Esophagus squamous epithelium (tissue), 5 donors: ENCODE results near the gene LGR4. TPM values are rescaled to one million over a fixed set of nuclear protein-coding genes. Genes with fewer than 3 reads are reported as not detected.

Experiments
- DNase-seq: peaks from one replicate; lab custom pipeline; 2025; lab: John Stamatoyannopoulos, UW
- H3K27ac ChIP-seq, 4 donors: fragments of 200-600 bp; sonication (generic); one replicate each; pipeline ENCODE4 v1.5.1; 2016 to 2019; ENCODE audit warnings: mild to moderate bottlenecking in 1 of 4
- H3K27me3 ChIP-seq, 4 donors: fragments of 200-600 bp; sonication (generic); 1 replicate in 3 of 4; 2 replicates in 1 of 4; pipeline versions ENCODE4 v1.5.1 to v1.6.0; 2017 to 2021; ENCODE audit warnings: antibody characterized with exemption in 1 of 4
- H3K36me3 ChIP-seq, 3 donors: fragments of 200-600 bp; sonication (generic); one replicate each; pipeline ENCODE4 v1.5.1; 2016 to 2019
- H3K4me1 ChIP-seq, 3 donors: fragments of 200-600 bp; sonication (generic); one replicate each; pipeline ENCODE4 v1.5.1; 2017 to 2019
- H3K4me3 ChIP-seq, 4 donors: fragments of 200-600 bp; sonication (generic); 1 replicate in 3 of 4; 2 replicates in 1 of 4; pipeline ENCODE4 v1.5.1; 2016 to 2019; ENCODE audit warnings: mild to moderate bottlenecking in 2 of 4, moderate library complexity in 1 of 4
- H3K9me3 ChIP-seq, 3 donors: fragments of 200-600 bp; sonication (generic); one replicate each; pipeline ENCODE4 v1.5.1; 2016 to 2019
- POLR2A ChIP-seq, 4 donors: fragments of 450-650 bp; IDR thresholded peaks; one replicate each; pipeline ENCODE4 v1.6.1; 2017; ENCODE audit warnings: antibody characterized with exemption in 4 of 4, mild to moderate bottlenecking in 4 of 4, moderate library complexity in 3 of 4
- WGBS, 2 donors: methylation state at CpG; one replicate each; pipeline ENCODE4 v1.1.5; 2018; 5-methylcytosine and 5-hydroxymethylcytosine counted together
- intact Hi-C: fragments of 100-400 bp; cut with DNase I; formaldehyde crosslinking; loops from one replicate; pipeline ENCODE4 v1.15.0; 2022
- total RNA-seq, 4 donors: library from RNA; depleted of rRNA; stranded (reverse); fragments of >200 nt; gene quantifications; one replicate each; pipeline ENCODE4 v1.1.0, GENCODE V29; 2016
- TF ChIP-seq, protein P1 (sequence below), 6 experiments: fragments of 450-650 bp in 4 of 6; fragments of 200-600 bp in 2 of 6; sonication (generic) in 2 of 6; IDR thresholded peaks; one replicate each; pipeline ENCODE4 v1.5.1; 2016 to 2019; ENCODE audit warnings: antibody characterized with exemption in 6 of 6, mild to moderate bottlenecking in 4 of 6, moderate library complexity in 4 of 6
- donor health status: DM: yes; HTN: yes; CAD: no.

LGR4 gene
- total RNA-seq, 4 donors from 2014 or later, result 22.3 to 45.6 (median 35.1) TPM

GRCh38 chr11:27394781-27395228, 77.8 kb downstream of the LGR4 start:
- no peaks in the 10 kb centered on the region for H3K36me3 ChIP-seq
- DNase-seq, result no peak
- H3K4me1 ChIP-seq, result peaks cover 5 to 84% (median 28%) of the 10 kb centered on the region in 3 donors
- H3K9me3 ChIP-seq, result no peaks in the 10 kb centered on the region
- H3K27ac ChIP-seq, result peak overlapping the region in 3 of 4 donors; percentile 22 to 63 (median 53)
- no peak overlapping the region for H3K4me3 ChIP-seq
- intact Hi-C loops, result no loop called here
- H3K27me3 ChIP-seq, result no peaks in the 10 kb centered on the region
- no peak for TF ChIP-seq POLR2A (IDR thresholded peaks at IDR 0.05)
- TF ChIP-seq, protein P1, sequence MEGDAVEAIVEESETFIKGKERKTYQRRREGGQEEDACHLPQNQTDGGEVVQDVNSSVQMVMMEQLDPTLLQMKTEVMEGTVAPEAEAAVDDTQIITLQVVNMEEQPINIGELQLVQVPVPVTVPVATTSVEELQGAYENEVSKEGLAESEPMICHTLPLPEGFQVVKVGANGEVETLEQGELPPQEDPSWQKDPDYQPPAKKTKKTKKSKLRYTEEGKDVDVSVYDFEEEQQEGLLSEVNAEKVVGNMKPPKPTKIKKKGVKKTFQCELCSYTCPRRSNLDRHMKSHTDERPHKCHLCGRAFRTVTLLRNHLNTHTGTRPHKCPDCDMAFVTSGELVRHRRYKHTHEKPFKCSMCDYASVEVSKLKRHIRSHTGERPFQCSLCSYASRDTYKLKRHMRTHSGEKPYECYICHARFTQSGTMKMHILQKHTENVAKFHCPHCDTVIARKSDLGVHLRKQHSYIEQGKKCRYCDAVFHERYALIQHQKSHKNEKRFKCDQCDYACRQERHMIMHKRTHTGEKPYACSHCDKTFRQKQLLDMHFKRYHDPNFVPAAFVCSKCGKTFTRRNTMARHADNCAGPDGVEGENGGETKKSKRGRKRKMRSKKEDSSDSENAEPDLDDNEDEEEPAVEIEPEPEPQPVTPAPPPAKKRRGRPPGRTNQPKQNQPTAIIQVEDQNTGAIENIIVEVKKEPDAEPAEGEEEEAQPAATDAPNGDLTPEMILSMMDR (IDR thresholded peaks at IDR 0.05), result no peak
- WGBS, 2 donors, result 53 to 62% methylated on average over 4 of the region's 4 CpGs

- 50 to 58% methylated on average over 4 of the region's 4 CpGs for WGBS, 2 donors
- Histone ChIP-seq H3K27me3 (no peaks in the 10 kb centered on the region), H3K36me3 (no peaks in the 10 kb centered on the region), H3K4me3 (no peak overlapping the region), H3K9me3 (no peaks in the 10 kb centered on the region), H3K4me1 (peaks cover 5 to 71% (median 28%) of the 10 kb centered on the region in 3 donors), H3K27ac (peak overlapping the region in 3 of 4 donors; percentile 13 to 75 (median 53))
- no peak for DNase-seq
- intact Hi-C loops, result no loop called here
- no peak for TF ChIP-seq POLR2A (IDR thresholded peaks at IDR 0.05)
- TF ChIP-seq, protein P1 (IDR thresholded peaks at IDR 0.05), result no peak
Measured at GRCh38 chr11:27392278-27393114, 80.1 kb downstream of the LGR4 start.

DNA sequence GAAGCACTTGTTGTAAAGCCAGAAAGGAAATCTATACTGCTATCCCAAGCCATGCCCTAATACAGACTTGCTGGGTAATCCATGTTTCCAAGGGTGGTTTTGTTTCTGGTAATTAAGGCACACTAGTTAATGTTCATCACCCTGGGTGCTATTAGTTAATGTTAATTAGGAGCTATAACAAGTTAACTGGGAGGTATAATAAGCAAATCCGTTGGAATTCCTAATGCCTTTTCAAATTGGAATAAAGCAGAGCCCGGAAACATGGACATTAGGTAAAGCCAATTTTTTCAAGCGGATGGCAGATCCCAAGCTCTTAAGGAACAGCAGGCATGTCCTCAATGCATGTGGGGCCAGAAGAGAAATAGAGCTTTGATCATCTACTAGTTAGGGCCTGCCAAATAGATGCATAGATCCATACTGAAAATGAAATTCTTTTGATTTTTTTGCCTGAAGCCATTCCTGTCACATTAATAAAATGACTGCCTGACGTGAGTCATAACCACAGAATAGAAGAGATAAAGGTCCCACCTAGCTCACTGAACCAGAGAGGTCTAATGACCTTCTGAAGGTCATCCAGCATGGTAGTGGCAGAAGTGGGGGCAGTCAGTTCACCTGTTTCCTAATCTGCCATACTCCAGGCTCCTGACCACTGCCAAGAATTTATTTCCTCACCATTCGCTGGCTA, 81.1 kb downstream of the LGR4 start:
- Histone ChIP-seq H3K36me3 (no peaks in the 10 kb centered on the region), H3K4me3 (no peak overlapping the region), H3K9me3 (no peaks in the 10 kb centered on the region), H3K27ac (peak overlapping the region in 3 of 4 donors; percentile 13 to 75 (median 53)), H3K4me1 (peaks cover 5 to 61% (median 27%) of the 10 kb centered on the region in 3 donors), H3K27me3 (no peaks in the 10 kb centered on the region)
- intact Hi-C loops, result no loop called here
- WGBS, 2 donors, result 46 to 55% methylated on average over 5 of the region's 5 CpGs
- TF ChIP-seq, protein P1 (IDR thresholded peaks at IDR 0.05), result no peak
- no peak for DNase-seq

- intact Hi-C loops, result no loop called here
- H3K36me3 ChIP-seq, result no peaks in the 10 kb centered on the region
- 74 to 76% methylated on average over 6 of the region's 6 CpGs for WGBS, 2 donors
- no peak for DNase-seq
- peaks cover 5 to 52% (median 25%) of the 10 kb centered on the region in 3 donors for H3K4me1 ChIP-seq
- TF ChIP-seq, protein P1 (IDR thresholded peaks at IDR 0.05), result no peak
- no peak for TF ChIP-seq POLR2A (IDR thresholded peaks at IDR 0.05)
- H3K27ac ChIP-seq, result peak overlapping the region in 1 of 4 donors; percentile 53
- no peaks in the 10 kb centered on the region for H3K27me3 ChIP-seq
- no peaks in the 10 kb centered on the region for H3K9me3 ChIP-seq
- no peak overlapping the region for H3K4me3 ChIP-seq
Measured at GRCh38 chr11:27390318-27391295, 82.0 kb downstream of the LGR4 start.
